ENCODE results near the gene DGCR8. TPM values are rescaled to one million over a fixed set of nuclear protein-coding genes. Genes with fewer than 3 reads are reported as not detected.

Gene DGCR8
- total and polyA plus RNA-seq, 2 of the 4 experiments (the other 2 are of a cell fraction) = 16.7 to 25.3 TPM

DNA sequence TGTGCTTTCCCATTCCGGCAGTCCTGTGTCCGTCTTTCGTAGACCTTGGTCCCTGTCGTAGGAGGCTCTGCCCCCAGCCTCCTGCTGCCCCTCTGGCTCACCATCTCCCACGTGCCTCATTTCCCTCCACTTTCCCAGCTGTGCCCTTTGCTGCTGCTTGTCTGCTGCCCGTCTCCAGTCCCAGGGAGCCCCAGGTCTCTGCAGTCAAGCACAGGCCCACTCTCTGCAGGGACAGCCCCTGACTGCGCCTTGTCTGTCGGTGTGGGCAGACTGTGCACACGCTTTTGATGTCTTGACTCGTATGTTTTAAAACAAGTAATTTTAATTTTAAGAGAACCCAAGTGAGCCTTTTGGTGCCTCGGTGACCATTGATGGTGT, 12.4 kb downstream of the DGCR8 start:
- peaks cover 77% of the 10 kb centered on the region for H3K36me3 ChIP-seq (ENCODE audit: control insufficient read depth, insufficient read depth, low read length)
- no peak for DNase-seq
- H3K9me3 ChIP-seq (ENCODE audit: control insufficient read depth, insufficient read depth, low read length) = no peaks in the 10 kb centered on the region
- H4K20me1 ChIP-seq (ENCODE audit: insufficient read depth, low read length) = peaks cover 40% of the 10 kb centered on the region
- H2BK120ac ChIP-seq (ENCODE audit: low read depth, low read length) = no peak overlapping the region
- no peak overlapping the region for H3K56ac ChIP-seq (ENCODE audit: extremely low read depth, insufficient read depth, low read length)
- in situ Hi-C loops (cut with MboI; ENCODE audit: low sequenced_read_pairs) (no loop called here), intact Hi-C loops (cut with micrococcal nuclease) (no loop called here), dilution Hi-C loops (cut with HindIII; ENCODE audit: low sequenced_read_pairs, unreplicated experiment) (no loop called here)
- H2BK5ac ChIP-seq (ENCODE audit: low read depth, low read length, poor library complexity, severe bottlenecking) = no peak overlapping the region
- H3K4me3 ChIP-seq (ENCODE audit: insufficient read depth, low read depth, low read length) = no peak overlapping the region
- H3K4me2 ChIP-seq (ENCODE audit: low read depth, low read length) = no peak overlapping the region
- POLR2A ChIA-PET (ENCODE audit: unreplicated experiment) = no interaction called here
- TF ChIP-seq MAZ (IDR thresholded peaks at IDR 0.05; ENCODE audit: borderline replicate concordance, low read depth, low read length) = no peak
- TF ChIP-seq, protein P1, sequence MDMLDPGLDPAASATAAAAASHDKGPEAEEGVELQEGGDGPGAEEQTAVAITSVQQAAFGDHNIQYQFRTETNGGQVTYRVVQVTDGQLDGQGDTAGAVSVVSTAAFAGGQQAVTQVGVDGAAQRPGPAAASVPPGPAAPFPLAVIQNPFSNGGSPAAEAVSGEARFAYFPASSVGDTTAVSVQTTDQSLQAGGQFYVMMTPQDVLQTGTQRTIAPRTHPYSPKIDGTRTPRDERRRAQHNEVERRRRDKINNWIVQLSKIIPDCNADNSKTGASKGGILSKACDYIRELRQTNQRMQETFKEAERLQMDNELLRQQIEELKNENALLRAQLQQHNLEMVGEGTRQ (IDR thresholded peaks at IDR 0.05; ENCODE audit: low read depth, low read length) = no peak
- no peak for TF ChIP-seq CHD1 (IDR thresholded peaks at IDR 0.05; ENCODE audit: low read depth, low read length)
- no peak for TF ChIP-seq MAFK (IDR thresholded peaks at IDR 0.05; ENCODE audit: low read depth, low read length)
- TF ChIP-seq, protein P2, sequence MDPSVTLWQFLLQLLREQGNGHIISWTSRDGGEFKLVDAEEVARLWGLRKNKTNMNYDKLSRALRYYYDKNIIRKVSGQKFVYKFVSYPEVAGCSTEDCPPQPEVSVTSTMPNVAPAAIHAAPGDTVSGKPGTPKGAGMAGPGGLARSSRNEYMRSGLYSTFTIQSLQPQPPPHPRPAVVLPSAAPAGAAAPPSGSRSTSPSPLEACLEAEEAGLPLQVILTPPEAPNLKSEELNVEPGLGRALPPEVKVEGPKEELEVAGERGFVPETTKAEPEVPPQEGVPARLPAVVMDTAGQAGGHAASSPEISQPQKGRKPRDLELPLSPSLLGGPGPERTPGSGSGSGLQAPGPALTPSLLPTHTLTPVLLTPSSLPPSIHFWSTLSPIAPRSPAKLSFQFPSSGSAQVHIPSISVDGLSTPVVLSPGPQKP (IDR thresholded peaks at IDR 0.05; ENCODE audit: borderline replicate concordance, low read depth, low read length) = no peak
- no peak for TF ChIP-seq SMC3 (IDR thresholded peaks at IDR 0.05; ENCODE audit: low read depth, low read length)
- no peak for TF ChIP-seq FOS (IDR thresholded peaks at IDR 0.05; ENCODE audit: low read depth, low read length)
- TF ChIP-seq, protein P3, sequence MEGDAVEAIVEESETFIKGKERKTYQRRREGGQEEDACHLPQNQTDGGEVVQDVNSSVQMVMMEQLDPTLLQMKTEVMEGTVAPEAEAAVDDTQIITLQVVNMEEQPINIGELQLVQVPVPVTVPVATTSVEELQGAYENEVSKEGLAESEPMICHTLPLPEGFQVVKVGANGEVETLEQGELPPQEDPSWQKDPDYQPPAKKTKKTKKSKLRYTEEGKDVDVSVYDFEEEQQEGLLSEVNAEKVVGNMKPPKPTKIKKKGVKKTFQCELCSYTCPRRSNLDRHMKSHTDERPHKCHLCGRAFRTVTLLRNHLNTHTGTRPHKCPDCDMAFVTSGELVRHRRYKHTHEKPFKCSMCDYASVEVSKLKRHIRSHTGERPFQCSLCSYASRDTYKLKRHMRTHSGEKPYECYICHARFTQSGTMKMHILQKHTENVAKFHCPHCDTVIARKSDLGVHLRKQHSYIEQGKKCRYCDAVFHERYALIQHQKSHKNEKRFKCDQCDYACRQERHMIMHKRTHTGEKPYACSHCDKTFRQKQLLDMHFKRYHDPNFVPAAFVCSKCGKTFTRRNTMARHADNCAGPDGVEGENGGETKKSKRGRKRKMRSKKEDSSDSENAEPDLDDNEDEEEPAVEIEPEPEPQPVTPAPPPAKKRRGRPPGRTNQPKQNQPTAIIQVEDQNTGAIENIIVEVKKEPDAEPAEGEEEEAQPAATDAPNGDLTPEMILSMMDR (conservative IDR thresholded peaks at IDR 0.05; ENCODE audit: low read depth, low read length) = no peak
- TF ChIP-seq RCOR1 (IDR thresholded peaks at IDR 0.05; ENCODE audit: insufficient replicate concordance, low read length) = no peak
- TF ChIP-seq POLR2A (IDR thresholded peaks at IDR 0.05; ENCODE audit: low read depth, low read length) = no peak
- no peak for TF ChIP-seq MXI1 (IDR thresholded peaks at IDR 0.05; ENCODE audit: borderline replicate concordance, low read depth, low read length)
- TF ChIP-seq RFX5 (IDR thresholded peaks at IDR 0.05; ENCODE audit: low read depth, low read length) = no peak
- TF ChIP-seq RAD21 (IDR thresholded peaks at IDR 0.05; ENCODE audit: low read length) = no peak
- no peak for TF ChIP-seq NFE2L2 (IDR thresholded peaks at IDR 0.05; ENCODE audit: low read depth, low read length)
- no peak for TF ChIP-seq CEBPB (IDR thresholded peaks at IDR 0.05; ENCODE audit: low read depth, low read length)
- TF ChIP-seq BHLHE40 (IDR thresholded peaks at IDR 0.05; ENCODE audit: low read depth, low read length) = no peak
- no peak overlapping the region for H3K23ac ChIP-seq (ENCODE audit: low read depth, low read length)
- no peak overlapping the region for H4K5ac ChIP-seq (ENCODE audit: low read depth, low read length)
- 95% methylated on average over 9 of the region's 11 CpGs; no CpG with 5 or more reads in 1 of the 2 experiments for whole genome bisulfite sequencing, 2 experiments (ENCODE audit: extremely low coverage in 2 of 2, insufficient read length in 1 of 2)
- no peaks in the 10 kb centered on the region for H3K27me3 ChIP-seq (ENCODE audit: control insufficient read depth, insufficient read depth, low read length)
- CTCF ChIA-PET = no interaction called here
- no peak overlapping the region for H3K4ac ChIP-seq (ENCODE audit: low read depth, low read length)
- H4K8ac ChIP-seq (ENCODE audit: low read depth in 2 of 2, low read length in 2 of 2) = no peak overlapping the region
- H3K27ac ChIP-seq (ENCODE audit: insufficient read depth, low read length) = no peak overlapping the region
- H2AFZ ChIP-seq (replicated peaks; ENCODE audit: low read length, poor library complexity) = no peak overlapping the region
- H3K4me1 ChIP-seq (ENCODE audit: control insufficient read depth, insufficient read depth, low read length) = peaks cover 4% of the 10 kb centered on the region; the same call in 1 of the 2 replicates
- H3K14ac ChIP-seq (replicated peaks; ENCODE audit: low read depth, low read length) = no peak overlapping the region
- H3K18ac ChIP-seq (ENCODE audit: low read depth, low read length) = no peak overlapping the region
- no peak overlapping the region for H3K9ac ChIP-seq (ENCODE audit: low read depth, low read length)
- no peak overlapping the region for H2BK20ac ChIP-seq (ENCODE audit: low read depth, low read length)
- no peak overlapping the region for H2AK5ac ChIP-seq (ENCODE audit: low read depth, low read length)
- H2BK15ac ChIP-seq (ENCODE audit: low read depth, low read length) = no peak overlapping the region
- H2AK9ac ChIP-seq (replicated peaks; ENCODE audit: low read depth, low read length, poor library complexity) = no peak overlapping the region
- BruUV-seq (replicated peaks) = no TSS peak
- H3K79me1 ChIP-seq (ENCODE audit: low read depth in 1 of 2, low read length in 2 of 2) = peaks cover 38 to 78% of the 10 kb centered on the region in 2 experiments
- no peak overlapping the region for H4K91ac ChIP-seq (ENCODE audit: insufficient read depth, low read depth, low read length)
- no peak for ATAC-seq (ENCODE audit: low read depth)
- H3K9me1 ChIP-seq (ENCODE audit: insufficient read depth, low read length) = peaks cover 2% of the 10 kb centered on the region; the same call in 1 of the 2 replicates
